HG02870 (cell line): ENCODE data around the gene FSD1.
"Not testable (repeated sequence)": the region's sequence is repeated elsewhere in the genome, so short reads cannot be mapped to it uniquely, and the experiment has no call there.

Source experiments
- ATAC-seq: cut with Tn5 transposase; IDR thresholded peaks from one replicate; pipeline ENCODE4 v1.9.1; 2021; ENCODE audit warnings: mild to moderate bottlenecking, moderate library complexity; ENCODE audit not compliant: unreplicated experiment

The FSD1 gene

DNA sequence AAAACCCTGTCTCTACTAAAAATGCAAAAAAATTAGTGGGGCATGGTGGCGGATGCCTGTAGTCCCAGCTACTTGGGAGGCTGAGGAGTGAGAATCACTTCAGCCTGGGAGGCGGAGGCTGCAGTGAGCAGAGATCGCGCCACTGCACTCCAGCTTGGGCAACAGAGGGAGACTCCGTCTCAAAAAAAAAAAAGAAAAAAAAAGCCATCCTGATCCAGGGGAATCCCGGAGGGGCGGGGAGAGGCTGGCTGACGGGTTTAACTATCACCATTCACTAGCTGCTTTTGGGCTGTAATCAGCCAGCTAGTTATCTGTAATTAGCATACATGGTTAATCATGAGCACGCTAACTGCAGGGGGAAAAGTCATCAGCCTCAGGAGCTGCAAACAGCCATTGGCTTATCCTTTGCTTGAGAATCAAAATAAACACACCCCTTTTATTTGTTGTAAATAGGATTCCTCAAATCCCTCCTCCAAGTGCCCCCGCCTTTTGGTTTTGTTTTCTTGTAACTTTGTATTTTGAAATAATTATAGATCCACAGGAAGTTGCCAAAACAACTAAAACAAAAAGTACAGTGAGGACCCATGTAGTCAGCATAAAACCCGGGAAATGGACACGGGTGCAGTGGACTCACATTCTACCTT, 9.6 kb downstream of the FSD1 start:
- ATAC-seq = no peak

DNA sequence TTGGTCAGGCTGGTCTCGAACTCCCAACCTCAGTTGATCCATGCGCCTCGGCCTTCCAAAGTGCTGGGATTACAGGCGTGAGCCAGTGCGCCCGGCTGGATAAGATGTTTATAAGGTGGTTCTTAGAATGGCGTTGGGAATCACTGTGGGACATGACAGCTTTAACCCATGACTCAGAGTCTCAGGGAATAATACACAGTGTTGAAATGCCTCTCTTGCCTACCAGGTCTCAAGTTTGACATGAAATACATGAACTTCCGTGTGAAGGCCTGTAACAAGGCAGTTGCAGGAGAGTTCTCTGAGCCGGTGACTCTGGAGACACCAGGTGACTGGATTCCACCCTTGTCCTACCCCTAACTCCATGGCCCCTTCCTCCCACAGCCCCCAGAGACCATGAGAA, 12.6 kb downstream of the FSD1 start:
- ATAC-seq = no peak

DNA sequence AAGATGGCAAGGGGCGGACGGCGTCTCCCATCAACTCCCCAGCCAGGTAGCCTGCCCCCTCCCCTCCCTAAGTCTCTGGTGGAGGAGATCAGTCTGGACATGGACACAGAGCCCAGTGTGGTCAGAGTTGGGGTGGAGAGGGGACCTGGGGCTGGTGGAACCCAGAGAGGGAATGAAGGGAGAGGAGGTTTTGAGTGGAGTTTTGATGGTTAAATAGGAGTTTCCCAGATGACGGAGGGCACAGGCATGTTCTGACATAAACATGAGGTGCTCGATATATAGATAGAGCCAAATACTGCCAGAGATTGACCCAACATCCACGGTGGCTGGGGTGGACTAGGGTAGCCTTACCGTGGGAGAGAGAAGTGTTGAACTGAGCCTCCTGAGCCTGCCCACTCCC, 14.1 kb downstream of the FSD1 start:
- ATAC-seq = no peak

DNA sequence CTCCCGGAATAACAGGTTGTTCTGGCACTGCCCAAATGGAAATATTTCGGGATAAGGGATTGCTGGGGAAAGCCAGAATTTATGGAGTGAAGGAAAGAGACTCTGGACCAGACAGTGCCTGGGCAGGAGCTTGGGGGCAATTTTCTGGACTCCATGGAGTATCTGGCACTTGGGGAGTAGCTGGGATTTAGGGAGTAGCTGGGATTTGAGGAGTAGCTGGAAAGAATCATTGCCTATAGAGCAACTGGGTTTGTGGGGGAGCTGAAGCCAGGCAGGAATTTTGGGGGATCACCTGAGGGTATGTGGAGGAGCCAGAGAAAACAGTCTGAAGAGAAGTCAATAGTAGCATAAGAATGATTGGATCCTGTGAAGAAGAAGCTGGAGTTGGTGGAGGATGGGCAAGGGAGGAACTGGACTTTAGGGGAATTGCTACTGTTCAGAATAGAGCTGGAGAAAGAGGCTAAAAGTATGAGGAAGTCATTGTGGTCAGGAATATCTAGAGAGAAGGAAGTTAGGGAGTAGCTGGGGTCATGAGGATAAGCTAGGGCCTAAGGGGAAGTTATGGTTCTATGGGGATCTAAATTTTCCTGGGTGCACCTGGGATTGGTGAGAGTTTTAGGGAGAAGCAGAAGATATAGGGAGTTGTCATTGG, 14.8 kb downstream of the FSD1 start:
- ATAC-seq = no peak

DNA sequence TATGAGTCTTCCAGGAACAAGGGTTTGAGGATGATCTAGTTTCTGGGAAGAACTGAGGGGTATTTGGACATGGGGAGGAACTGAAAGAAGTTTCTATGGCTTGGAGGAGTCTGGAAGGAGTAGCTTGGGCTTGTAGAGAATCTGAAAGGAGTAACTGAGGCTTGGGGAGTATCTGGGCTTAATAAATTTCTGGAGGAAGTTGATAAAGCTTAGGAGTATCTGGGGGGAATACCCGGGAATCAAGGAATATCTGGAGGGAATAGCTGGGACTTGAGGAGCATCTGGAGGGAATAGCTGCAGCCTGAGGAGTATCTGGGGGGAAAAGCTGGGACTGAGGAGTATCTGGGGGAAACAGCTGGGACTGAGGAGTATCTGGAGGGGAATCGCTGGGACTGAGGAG, 16.0 kb downstream of the FSD1 start:
- no peak for ATAC-seq

DNA sequence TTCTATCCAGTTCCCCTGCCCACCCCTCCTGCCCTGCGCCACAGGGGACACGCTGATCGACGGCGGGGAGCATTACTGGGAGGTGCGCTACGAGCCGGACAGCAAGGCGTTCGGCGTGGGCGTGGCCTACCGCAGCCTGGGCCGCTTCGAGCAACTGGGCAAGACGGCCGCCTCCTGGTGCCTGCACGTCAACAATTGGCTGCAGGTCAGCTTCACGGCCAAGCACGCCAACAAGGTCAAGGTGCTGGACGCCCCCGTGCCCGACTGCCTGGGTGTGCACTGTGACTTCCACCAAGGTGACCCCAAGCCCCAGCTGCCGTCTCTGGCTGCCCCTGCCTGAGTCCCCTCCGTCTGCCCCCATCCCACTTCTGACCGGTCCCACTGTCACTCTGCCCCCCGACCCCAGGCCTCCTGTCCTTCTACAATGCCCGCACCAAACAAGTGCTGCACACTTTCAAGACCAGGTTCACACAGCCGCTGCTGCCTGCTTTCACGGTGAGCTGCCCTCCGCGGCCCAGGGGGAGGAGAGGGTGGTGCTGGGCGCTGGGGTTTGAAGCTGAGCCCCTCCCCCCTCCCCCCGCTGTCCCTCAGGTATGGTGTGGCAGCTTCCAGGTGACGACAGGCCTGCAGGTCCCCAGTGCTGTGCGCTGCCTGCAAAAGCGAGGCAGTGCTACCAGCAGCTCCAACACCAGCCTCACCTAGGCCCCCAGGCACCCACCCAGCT, 18.7 kb downstream of the FSD1 start:
- ATAC-seq = no peak

DNA sequence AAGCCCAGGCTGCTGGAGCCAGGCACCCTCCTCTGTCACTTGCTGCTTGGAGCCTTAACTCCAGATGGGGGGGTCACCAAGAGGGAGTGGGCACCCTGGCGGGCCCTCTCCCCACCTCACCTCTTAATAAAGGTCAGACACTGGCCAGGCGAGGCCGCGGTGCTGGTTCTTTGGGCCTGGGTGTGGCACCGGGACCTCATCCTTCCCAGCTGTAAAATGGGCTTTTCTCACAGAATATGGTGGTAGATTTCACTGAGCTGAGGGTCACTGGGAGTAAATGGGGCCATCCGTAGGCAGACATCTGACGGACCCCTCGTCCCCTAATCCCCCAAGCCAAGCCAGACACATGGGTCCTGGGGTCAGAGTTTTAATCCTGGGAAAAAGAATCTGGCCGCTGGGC, 19.3 kb downstream of the FSD1 start:
- ATAC-seq = no peak

DNA sequence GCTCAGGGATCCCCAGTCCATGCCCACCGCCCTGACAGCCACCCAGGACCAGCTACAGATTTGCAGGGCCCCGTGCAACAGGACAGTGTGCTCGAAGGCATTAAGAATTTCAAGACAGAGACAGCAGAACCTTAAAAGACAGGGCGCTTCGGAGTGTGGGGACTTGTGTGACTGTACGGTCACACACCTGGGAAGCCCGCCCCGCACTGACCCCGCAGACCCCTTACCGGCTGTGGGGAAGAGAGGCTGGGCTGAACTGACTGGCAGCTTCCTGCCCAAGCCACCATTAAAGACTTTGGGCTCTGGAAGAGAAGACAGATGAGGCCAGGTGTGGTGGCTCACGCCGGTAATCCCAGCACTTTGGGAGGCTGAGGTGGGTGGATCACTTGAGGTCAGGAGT, 19.8 kb downstream of the FSD1 start:
- no peak for ATAC-seq

DNA sequence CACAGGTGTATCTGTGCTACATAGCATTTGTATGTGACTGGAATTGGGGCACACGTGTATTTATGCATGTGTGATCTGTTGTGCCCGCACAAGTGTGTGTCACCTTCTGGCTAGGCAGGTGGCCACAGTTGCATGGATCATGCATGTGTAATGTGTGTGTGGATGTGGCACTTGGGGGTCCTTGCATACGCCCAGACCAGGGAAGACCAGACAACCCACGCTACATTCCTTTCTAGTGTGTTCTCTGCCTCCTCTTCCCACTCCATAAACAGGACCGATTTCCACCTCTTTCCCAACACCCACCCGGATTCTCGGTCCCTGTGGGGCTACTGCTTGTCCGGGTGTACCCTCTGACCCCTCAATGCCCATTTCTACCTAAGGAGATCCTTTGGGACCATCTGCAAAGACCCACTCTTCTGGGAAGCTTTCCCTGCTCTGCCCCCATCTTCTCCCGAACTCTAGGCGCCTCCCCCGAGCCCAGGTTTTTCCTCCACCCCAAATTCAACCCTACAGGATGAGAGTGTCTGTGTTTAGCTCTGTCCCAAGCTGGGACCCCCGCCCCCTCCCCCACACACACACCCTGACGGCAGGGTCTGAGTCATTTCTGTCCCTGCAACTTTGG, 21.9 kb downstream of the FSD1 start:
- ATAC-seq = no peak

DNA sequence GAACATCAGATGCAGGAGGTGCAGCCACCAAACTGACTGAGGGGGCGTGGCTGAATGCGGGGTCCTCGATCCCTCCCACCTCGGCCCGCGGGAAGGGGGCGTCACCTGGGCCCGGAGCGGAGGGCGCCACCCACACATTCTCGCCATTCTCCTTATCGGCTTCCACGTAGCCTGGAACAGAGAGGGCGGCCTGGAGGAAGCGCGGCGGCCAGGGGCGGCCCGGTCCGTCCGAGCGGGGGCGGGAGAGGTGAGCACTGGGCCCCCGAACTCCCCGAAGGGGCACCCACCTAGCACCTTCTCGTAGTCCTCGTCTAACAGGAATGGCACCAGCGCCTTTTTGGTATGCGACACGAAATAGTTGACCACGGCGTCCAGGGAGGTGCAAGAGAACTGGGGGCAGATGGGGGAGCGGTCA, 22.4 kb downstream of the FSD1 start:
- no peak for ATAC-seq

DNA sequence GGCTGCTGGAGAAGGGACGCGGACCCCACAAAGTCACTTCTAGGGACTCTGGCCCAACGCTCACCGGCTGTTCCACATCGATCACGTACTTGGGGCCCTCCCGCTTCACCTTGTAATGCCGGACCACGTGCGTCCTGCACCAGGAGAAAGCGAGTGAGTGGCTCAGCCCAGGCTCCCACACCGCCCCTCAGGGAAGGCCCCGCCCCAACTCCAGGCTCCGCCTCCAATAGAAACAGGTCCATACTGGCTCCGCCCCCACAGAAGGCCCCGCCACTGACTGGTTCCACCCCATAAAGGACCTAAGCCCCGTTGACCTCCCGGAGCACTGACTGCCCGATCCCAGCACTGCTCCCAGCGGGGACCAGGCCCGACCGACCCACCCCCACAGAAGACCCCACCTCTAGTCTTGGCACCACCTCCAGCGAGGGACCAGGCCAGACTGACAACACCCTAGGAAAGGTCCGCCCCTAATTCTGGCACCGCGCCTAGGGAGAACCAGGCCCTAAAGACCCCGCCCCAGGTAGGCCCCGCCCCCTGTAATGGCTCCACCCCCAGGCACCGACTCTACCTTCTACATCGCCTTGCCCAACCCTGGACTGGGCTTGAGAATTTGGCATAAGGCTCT, 23.0 kb downstream of the FSD1 start:
- ATAC-seq = no peak

DNA sequence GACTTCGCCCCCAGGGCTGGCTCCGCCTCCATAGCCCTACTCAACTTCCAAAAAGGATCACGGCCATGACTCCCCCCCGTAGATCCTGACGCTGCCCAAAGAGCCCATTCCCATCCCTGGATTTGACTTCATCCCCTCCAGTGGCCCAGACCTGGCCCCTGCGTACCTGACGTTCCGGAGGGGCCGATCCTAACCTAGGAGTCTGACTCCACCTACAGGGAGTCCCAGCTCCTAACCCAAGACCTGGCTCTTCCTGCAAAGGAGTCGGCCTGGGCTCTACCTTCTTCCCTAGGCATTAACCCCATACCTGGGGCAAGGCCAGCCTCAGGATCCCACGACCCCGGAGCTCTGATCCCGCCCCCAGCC, 23.5 kb downstream of the FSD1 start:
- ATAC-seq = no peak

DNA sequence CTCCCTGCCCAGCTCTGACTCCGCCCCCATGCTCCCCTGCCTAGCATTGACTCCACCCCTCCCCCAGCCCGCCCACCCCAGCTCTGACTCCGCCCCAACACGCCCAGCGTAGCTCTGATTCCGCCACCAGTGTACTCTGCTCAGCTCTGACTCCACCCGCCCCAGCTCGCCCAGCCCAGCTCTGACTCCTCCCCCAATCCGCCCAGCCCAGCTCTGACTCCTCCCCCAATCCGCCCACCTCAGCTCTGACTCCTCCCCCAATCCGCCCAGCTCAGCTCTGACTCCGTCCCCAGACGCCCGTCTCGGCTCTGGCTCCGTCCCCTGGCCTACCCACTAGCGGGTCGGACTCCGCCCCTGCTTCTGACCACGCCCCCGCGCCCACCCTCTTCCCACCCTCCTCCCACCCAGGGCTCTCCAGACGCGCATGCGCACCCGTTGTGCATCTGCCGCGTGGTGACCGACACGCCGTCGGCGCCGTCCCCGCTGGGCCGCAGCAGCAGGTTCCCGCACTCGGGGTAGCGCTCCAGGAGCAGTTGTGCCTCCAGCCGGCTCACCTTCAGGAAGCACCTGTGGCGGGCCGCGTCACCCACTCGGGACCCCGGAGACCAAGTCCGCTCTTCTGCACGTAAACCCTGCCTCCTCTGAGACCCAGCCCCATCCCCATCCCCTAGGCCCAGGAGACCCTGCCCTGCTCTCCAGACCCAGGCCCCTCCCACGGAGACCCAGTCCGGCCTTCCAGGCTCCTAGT, 24.0 kb downstream of the FSD1 start:
- peak; percentile 70 for ATAC-seq

DNA sequence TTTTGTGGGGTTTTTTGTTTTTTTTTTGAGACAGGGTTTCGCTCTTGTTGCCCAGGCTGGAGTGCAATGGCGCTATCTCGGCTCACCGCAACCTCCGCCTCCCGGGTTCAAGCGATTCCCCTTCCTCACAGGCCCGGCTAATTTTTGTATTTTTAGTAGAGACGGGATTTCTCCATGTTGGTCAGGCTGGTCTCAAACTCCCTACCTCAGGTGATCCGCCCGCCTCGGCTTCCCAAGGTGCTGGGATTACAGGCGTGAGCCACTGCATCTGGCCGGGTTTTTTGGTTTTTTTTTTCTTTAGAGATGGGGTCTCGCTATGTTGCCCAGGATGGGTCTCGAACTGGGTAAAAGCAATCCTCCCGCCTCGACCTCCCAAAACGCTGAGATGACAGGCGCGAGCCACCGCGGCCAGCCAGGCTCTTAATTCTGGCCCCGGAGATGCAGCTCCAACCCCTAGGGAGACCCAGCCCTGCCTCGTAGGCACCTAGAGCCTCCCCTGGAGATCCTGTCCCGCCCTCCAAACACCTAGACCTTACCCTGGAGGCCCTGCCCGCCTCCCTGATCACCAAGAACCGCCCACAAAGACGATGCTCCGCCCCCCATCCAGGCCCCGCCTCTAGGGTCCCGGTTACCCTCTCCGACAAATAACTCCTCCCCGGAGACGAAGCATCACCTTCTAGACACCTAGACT, 24.7 kb downstream of the FSD1 start:
- ATAC-seq = not testable (repeated sequence)

DNA sequence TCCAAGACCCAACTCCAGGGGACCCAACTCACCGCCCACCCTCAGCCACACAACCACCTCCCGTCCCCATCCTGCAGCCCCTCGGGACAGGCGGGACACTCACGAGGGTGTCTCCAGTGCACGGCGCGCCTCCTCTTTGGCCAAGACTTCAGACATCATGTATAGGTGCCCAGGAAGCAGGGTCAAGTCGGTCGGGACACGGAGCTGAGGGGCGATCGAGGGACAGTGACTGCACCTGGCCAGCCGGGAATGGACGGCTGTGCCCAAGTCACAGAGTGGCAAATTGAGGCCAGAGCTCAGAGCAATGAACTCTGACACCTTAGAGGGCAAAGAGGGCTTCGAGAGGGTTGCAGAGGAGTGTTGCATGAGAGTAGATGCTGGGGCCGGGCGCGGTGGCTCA, 25.5 kb downstream of the FSD1 start:
- no peak for ATAC-seq

DNA sequence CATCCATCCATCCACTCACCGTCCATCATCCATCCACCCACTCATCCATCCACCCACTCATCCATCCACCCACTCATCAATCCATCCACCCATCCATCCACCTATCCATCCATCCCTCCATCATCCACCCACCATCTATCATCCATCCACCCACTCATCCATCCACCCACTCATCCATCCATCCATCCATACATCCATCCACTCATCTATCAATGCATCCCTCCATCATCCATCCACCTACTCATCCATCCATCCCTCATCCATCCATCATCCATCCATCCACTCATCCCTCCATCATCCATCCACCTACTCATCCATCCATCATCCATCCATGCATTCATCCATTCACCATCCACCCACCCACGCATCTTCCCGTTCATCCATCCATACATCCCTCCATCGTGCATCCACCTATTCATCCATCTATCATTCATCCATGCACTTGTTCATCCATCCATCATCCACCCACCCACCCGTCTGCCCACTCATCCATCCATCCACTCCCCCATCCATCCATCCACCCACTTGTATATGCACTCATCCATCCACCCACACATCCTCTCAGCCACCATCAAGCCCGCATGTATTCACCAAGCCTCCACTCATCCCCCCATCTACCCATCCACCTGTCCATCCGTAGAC, 30.7 kb downstream of the FSD1 start:
- no peak for ATAC-seq

DNA sequence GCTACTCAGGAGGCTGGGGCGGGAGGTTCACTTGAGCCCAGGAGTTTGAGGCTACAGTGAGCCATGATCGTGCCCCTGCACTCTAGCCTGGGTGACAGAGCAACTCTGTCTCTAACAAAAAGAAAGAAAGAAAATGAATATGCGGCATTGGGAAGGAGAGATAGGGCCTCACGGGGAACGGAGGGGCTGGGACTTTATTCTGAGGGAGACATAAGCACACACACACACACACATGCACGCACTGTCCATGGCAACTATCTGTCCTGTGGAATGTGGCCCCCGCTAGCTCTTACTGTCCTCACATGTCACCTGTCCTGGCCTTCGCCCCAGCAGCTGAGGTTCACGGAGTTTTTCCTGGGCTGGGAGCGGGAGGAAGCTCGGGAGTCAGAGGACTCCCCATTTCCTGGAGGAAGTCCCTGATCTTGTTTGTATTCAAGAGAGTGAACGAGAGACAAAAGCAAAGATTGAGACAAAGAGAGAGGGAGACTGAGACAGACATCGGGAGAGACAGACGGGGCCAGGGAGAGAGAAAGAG, 33.6 kb downstream of the FSD1 start:
- no peak for ATAC-seq

DNA sequence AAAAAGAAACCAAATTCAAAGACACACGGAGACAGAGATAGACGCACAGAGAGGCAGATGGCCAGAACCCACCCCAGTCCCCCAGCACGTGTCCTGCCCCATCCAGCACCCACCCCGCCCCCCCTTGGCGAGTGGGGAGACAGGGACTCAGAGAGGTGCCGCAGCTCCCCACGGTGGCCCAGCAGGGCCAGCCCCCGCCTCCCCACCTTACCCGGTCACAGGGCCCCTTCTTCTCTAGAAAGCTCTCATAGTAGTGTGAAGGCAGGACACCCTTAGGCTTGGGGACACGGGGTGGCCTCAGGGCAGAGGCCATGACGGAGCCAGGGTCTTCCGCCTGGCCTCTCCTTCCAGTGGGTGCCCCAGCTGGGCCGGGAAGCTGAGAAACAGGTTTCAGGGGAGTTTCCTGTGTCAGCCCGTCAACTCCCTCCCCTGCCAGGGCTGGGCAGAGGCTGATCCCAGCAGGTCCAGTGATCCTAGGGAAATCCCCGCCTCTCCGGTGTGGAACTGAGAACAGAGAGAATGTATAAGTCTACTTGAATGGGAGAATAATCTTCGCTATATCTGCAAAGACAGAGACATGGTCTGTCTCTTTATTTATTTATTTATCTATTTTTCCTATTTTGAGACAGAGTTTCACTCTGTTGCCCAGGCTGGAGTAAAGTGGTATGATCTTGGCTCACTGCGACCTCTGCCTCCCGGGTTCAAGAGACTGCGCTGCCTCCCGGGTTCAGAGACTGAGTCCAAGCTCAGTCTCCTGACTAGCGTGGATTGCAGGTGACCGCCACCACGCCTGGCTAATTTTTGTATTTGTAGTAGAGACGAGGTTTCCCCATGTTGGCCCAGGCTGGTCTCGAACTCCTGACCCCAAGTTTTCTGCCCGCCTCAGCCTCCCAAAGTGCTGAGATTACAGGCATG, 34.3 kb downstream of the FSD1 start, which contains the start of gene STAP2:
TSS of gene STAP2 (minus strand) at position 387 of the 915 bp plus-strand sequence. CDS start at position 313, 74 bp downstream.
- no peak for ATAC-seq
